ENCODE results near the gene LRFN2. TPM values are rescaled to one million over a fixed set of nuclear protein-coding genes. Genes with fewer than 3 reads are reported as not detected.

Gene LRFN2
- total RNA-seq, 1 experiment from 2014 or later: not detected

- H3K27ac ChIP-seq (ENCODE audit: low read length): no peak overlapping the region
- H4K20me1 ChIP-seq (ENCODE audit: insufficient read depth, low read depth, low read length): no peaks in the 10 kb centered on the region
- no peaks in the 10 kb centered on the region for H3K79me2 ChIP-seq (ENCODE audit: low read length)
- H3K4me1 ChIP-seq (ENCODE audit: low read length): no peaks in the 10 kb centered on the region
- no peaks in the 10 kb centered on the region for H3K9me2 ChIP-seq (replicated peaks; ENCODE audit: insufficient read depth, low read length)
- no peaks in the 10 kb centered on the region for H3K36me3 ChIP-seq (ENCODE audit: insufficient read depth, low read length)
- DNase-seq: no peak
- no peak overlapping the region for H2AFZ ChIP-seq (ENCODE audit: low read length)
- H3K4me3 ChIP-seq (ENCODE audit: low read length): no peak overlapping the region
- H3K9ac ChIP-seq (ENCODE audit: low read length): no peak overlapping the region
- H3K4me2 ChIP-seq (ENCODE audit: low read depth, low read length, poor library complexity, severe bottlenecking): no peak overlapping the region
- H3K27me3 ChIP-seq (ENCODE audit: low read length): no peaks in the 10 kb centered on the region
- H3K9me3 ChIP-seq (ENCODE audit: low read length): no peaks in the 10 kb centered on the region
These were observed 187.2 kb downstream of the LRFN2 start for GRCh38 chr6:40399888-40400457.

- no peaks in the 10 kb centered on the region for H3K27me3 ChIP-seq (ENCODE audit: low read length)
- H3K4me2 ChIP-seq (ENCODE audit: low read depth, low read length, poor library complexity, severe bottlenecking): no peak overlapping the region
- H3K9ac ChIP-seq (ENCODE audit: low read length): no peak overlapping the region
- H3K4me3 ChIP-seq (ENCODE audit: low read length): no peak overlapping the region
- H3K9me3 ChIP-seq (ENCODE audit: low read length): no peaks in the 10 kb centered on the region
- H4K20me1 ChIP-seq (ENCODE audit: insufficient read depth, low read depth, low read length): no peaks in the 10 kb centered on the region
- H3K4me1 ChIP-seq (ENCODE audit: low read length): no peaks in the 10 kb centered on the region
- H3K9me2 ChIP-seq (replicated peaks; ENCODE audit: insufficient read depth, low read length): no peaks in the 10 kb centered on the region
- DNase-seq: no peak
- H3K36me3 ChIP-seq (ENCODE audit: insufficient read depth, low read length): no peaks in the 10 kb centered on the region
- H3K27ac ChIP-seq (ENCODE audit: low read length): no peak overlapping the region
- H3K79me2 ChIP-seq (ENCODE audit: low read length): no peaks in the 10 kb centered on the region
- H2AFZ ChIP-seq (ENCODE audit: low read length): no peak overlapping the region
These were observed 188.2 kb downstream of the LRFN2 start for GRCh38 chr6:40398810-40399477.

GRCh38 chr6:40398034-40398691, 189.0 kb downstream of the LRFN2 start:
- H3K79me2 ChIP-seq (ENCODE audit: low read length): no peaks in the 10 kb centered on the region
- H3K27me3 ChIP-seq (ENCODE audit: low read length): no peaks in the 10 kb centered on the region
- no peak overlapping the region for H3K4me2 ChIP-seq (ENCODE audit: low read depth, low read length, poor library complexity, severe bottlenecking)
- no peaks in the 10 kb centered on the region for H3K9me3 ChIP-seq (ENCODE audit: low read length)
- no peak for DNase-seq
- no peaks in the 10 kb centered on the region for H3K36me3 ChIP-seq (ENCODE audit: insufficient read depth, low read length)
- no peaks in the 10 kb centered on the region for H4K20me1 ChIP-seq (ENCODE audit: insufficient read depth, low read depth, low read length)
- H3K27ac ChIP-seq (ENCODE audit: low read length): no peak overlapping the region
- H3K4me1 ChIP-seq (ENCODE audit: low read length): no peaks in the 10 kb centered on the region
- no peak overlapping the region for H2AFZ ChIP-seq (ENCODE audit: low read length)
- no peaks in the 10 kb centered on the region for H3K9me2 ChIP-seq (replicated peaks; ENCODE audit: insufficient read depth, low read length)
- no peak overlapping the region for H3K4me3 ChIP-seq (ENCODE audit: low read length)
- H3K9ac ChIP-seq (ENCODE audit: low read length): no peak overlapping the region

- Histone ChIP-seq H3K27ac (ENCODE audit: low read length) (no peak overlapping the region), H3K79me2 (ENCODE audit: low read length) (no peaks in the 10 kb centered on the region), H3K4me1 (ENCODE audit: low read length) (no peaks in the 10 kb centered on the region), H3K4me3 (ENCODE audit: low read length) (no peak overlapping the region), H4K20me1 (ENCODE audit: insufficient read depth, low read depth, low read length) (no peaks in the 10 kb centered on the region), H2AFZ (ENCODE audit: low read length) (no peak overlapping the region), H3K9me3 (ENCODE audit: low read length) (no peaks in the 10 kb centered on the region), H3K36me3 (ENCODE audit: insufficient read depth, low read length) (no peaks in the 10 kb centered on the region), H3K9ac (ENCODE audit: low read length) (no peak overlapping the region), H3K27me3 (ENCODE audit: low read length) (no peaks in the 10 kb centered on the region), H3K9me2 (replicated peaks; ENCODE audit: insufficient read depth, low read length) (no peaks in the 10 kb centered on the region), H3K4me2 (ENCODE audit: low read depth, low read length, poor library complexity, severe bottlenecking) (no peak overlapping the region)
- DNase-seq: no peak
These were observed 189.7 kb downstream of the LRFN2 start for GRCh38 chr6:40397287-40398033.

GRCh38 chr6:40395698-40396076, 191.5 kb downstream of the LRFN2 start:
- H3K4me1 ChIP-seq (ENCODE audit: low read length): no peaks in the 10 kb centered on the region
- H3K36me3 ChIP-seq (ENCODE audit: insufficient read depth, low read length): no peaks in the 10 kb centered on the region
- no peak overlapping the region for H3K4me2 ChIP-seq (ENCODE audit: low read depth, low read length, poor library complexity, severe bottlenecking)
- no peaks in the 10 kb centered on the region for H4K20me1 ChIP-seq (ENCODE audit: insufficient read depth, low read depth, low read length)
- no peak overlapping the region for H2AFZ ChIP-seq (ENCODE audit: low read length)
- no peaks in the 10 kb centered on the region for H3K79me2 ChIP-seq (ENCODE audit: low read length)
- H3K4me3 ChIP-seq (ENCODE audit: low read length): no peak overlapping the region
- no peak for DNase-seq
- H3K9me3 ChIP-seq (ENCODE audit: low read length): no peaks in the 10 kb centered on the region
- H3K9ac ChIP-seq (ENCODE audit: low read length): no peak overlapping the region
- H3K27ac ChIP-seq (ENCODE audit: low read length): no peak overlapping the region
- no peaks in the 10 kb centered on the region for H3K9me2 ChIP-seq (replicated peaks; ENCODE audit: insufficient read depth, low read length)
- no peaks in the 10 kb centered on the region for H3K27me3 ChIP-seq (ENCODE audit: low read length)

DNA sequence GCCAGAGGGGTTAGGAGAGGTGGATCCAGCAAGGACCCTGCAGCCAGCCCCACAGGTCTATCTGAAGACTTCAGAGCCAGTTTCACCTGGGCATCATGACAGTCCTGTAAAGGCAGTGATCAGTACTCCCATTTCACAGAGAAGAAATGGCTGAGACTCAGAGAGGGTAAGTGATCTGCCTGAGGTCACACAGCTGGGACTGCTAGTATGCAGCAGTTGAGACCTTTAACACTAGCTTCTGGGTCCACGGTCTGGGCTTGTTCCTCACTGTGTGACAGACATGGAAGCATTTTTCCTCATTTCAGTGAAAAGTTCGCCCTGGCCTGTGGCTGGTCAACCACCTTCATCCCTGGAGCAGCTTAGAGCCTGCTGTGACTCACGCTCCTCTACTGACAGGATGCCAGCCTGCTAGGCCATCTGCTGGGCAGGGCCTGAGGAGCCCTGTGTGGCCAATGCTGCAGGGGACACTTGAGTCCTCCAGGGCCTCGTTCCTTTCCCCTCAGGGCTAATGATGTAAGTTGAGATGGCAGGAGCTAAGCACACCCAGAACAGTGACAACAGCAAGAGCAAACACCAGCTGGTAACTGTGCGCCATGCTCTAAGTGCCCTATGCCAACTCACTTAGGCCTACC, 192.0 kb downstream of the LRFN2 start:
- no peak overlapping the region for H3K4me2 ChIP-seq (ENCODE audit: low read depth, low read length, poor library complexity, severe bottlenecking)
- no peaks in the 10 kb centered on the region for H3K9me3 ChIP-seq (ENCODE audit: low read length)

DNA sequence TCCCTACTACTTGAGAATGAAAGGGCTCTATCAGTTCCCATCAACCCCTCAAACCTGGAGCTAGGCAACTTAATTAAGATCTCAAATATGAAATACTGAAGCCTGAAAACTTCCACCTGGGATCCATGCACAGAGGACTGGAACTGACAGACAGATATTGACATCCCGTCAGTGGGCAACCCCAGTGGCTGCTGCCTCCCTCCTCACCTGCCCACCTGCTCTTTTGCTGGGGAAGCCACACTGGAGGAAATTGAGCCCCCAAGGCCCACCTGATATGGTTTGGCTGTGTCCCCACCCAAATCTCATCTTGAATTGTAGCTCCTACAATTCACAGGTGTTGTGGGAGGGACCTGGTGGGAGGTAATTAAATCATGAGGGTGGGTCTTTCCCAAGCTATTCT, 192.8 kb downstream of the LRFN2 start:
- H3K79me2 ChIP-seq (ENCODE audit: low read length): no peaks in the 10 kb centered on the region
- H3K27ac ChIP-seq (ENCODE audit: low read length): no peak overlapping the region
- no peaks in the 10 kb centered on the region for H4K20me1 ChIP-seq (ENCODE audit: insufficient read depth, low read depth, low read length)
- no peak overlapping the region for H3K9ac ChIP-seq (ENCODE audit: low read length)
- DNase-seq: no peak
- H3K4me2 ChIP-seq (ENCODE audit: low read depth, low read length, poor library complexity, severe bottlenecking): no peak overlapping the region
- no peak overlapping the region for H2AFZ ChIP-seq (ENCODE audit: low read length)
- H3K4me3 ChIP-seq (ENCODE audit: low read length): no peak overlapping the region
- no peaks in the 10 kb centered on the region for H3K9me3 ChIP-seq (ENCODE audit: low read length)
- H3K9me2 ChIP-seq (replicated peaks; ENCODE audit: insufficient read depth, low read length): no peaks in the 10 kb centered on the region
- no peaks in the 10 kb centered on the region for H3K27me3 ChIP-seq (ENCODE audit: low read length)
- no peaks in the 10 kb centered on the region for H3K4me1 ChIP-seq (ENCODE audit: low read length)
- H3K36me3 ChIP-seq (ENCODE audit: insufficient read depth, low read length): no peaks in the 10 kb centered on the region

More for the DNA sequence above, 192.0 kb downstream of the LRFN2 start:
- Histone ChIP-seq H3K36me3 (ENCODE audit: insufficient read depth, low read length) (no peaks in the 10 kb centered on the region), H3K9ac (ENCODE audit: low read length) (no peak overlapping the region), H3K4me1 (ENCODE audit: low read length) (no peaks in the 10 kb centered on the region), H2AFZ (ENCODE audit: low read length) (no peak overlapping the region), H4K20me1 (ENCODE audit: insufficient read depth, low read depth, low read length) (no peaks in the 10 kb centered on the region), H3K79me2 (ENCODE audit: low read length) (no peaks in the 10 kb centered on the region), H3K27ac (ENCODE audit: low read length) (no peak overlapping the region), H3K4me3 (ENCODE audit: low read length) (no peak overlapping the region), H3K9me2 (replicated peaks; ENCODE audit: insufficient read depth, low read length) (no peaks in the 10 kb centered on the region), H3K27me3 (ENCODE audit: low read length) (no peaks in the 10 kb centered on the region)
- DNase-seq: no peak

- H3K4me3 ChIP-seq (ENCODE audit: low read length): no peak overlapping the region
- no peaks in the 10 kb centered on the region for H3K9me3 ChIP-seq (ENCODE audit: low read length)
- H3K4me1 ChIP-seq (ENCODE audit: low read length): no peaks in the 10 kb centered on the region
- no peak overlapping the region for H3K4me2 ChIP-seq (ENCODE audit: low read depth, low read length, poor library complexity, severe bottlenecking)
- H3K27me3 ChIP-seq (ENCODE audit: low read length): no peaks in the 10 kb centered on the region
- no peak overlapping the region for H3K27ac ChIP-seq (ENCODE audit: low read length)
- no peak overlapping the region for H3K9ac ChIP-seq (ENCODE audit: low read length)
- no peaks in the 10 kb centered on the region for H3K79me2 ChIP-seq (ENCODE audit: low read length)
- no peaks in the 10 kb centered on the region for H3K36me3 ChIP-seq (ENCODE audit: insufficient read depth, low read length)
- no peaks in the 10 kb centered on the region for H4K20me1 ChIP-seq (ENCODE audit: insufficient read depth, low read depth, low read length)
- H3K9me2 ChIP-seq (replicated peaks; ENCODE audit: insufficient read depth, low read length): no peaks in the 10 kb centered on the region
- H2AFZ ChIP-seq (ENCODE audit: low read length): no peak overlapping the region
- no peak for DNase-seq
These were observed 193.5 kb downstream of the LRFN2 start for GRCh38 chr6:40393641-40394040.

Measured in Karpas-422 (cell line).